ENCODE results near the gene LRRN2.

GRCh38 chr1:204672482-204673121, 12.9 kb downstream of the LRRN2 start:
- no peak for TF ChIP-seq CTCF (IDR thresholded peaks at IDR 0.05)
- TF ChIP-seq POLR2A (IDR thresholded peaks at IDR 0.05) = no peak
- TF ChIP-seq POLR2AphosphoS5 (IDR thresholded peaks at IDR 0.05) = no peak
- no peak for TF ChIP-seq EP300 (IDR thresholded peaks at IDR 0.05)

Measured in gastroesophageal sphincter (tissue), 3 donors.